OCI-LY7 (cell line): ENCODE data around the gene PRKD1.

Source experiments
- CTCF ChIP-seq: fragments of 200-600 bp; sonication (generic); conservative IDR thresholded peaks from 2 replicates; pipeline ENCODE4 v1.5.1; 2014; ENCODE audit warnings: mild to moderate bottlenecking, antibody characterized with exemption, low read length, moderate library complexity, mixed read lengths
- EZH2phosphoT487 ChIP-seq: fragments of 200-600 bp; sonication (generic); IDR thresholded peaks from 2 replicates; pipeline ENCODE4 v1.6.1; 2018; ENCODE audit warnings: low read depth, borderline replicate concordance, mild to moderate bottlenecking, mixed run types, antibody characterized with exemption, low read length, moderate library complexity, mixed read lengths

- no peak for TF ChIP-seq CTCF
- no peak for TF ChIP-seq EZH2phosphoT487
Measured at GRCh38 chr14:29822430-29822709, 105.3 kb downstream of the PRKD1 start.
